HG02973 (cell line): ENCODE measurements around the gene ZNF469.
"Not testable (repeated sequence)": the region's sequence is repeated elsewhere in the genome, so short reads cannot be mapped to it uniquely, and the experiment has no call there.

Source experiments
- ATAC-seq: cut with Tn5 transposase; IDR thresholded peaks from one replicate; pipeline ENCODE4 v1.9.1; 2021; ENCODE audit warnings: moderate library complexity; ENCODE audit not compliant: unreplicated experiment

The ZNF469 gene

GRCh38 chr16:88356727-88357199 is 26.0 kb upstream of the ZNF469 start:
- ATAC-seq = no peak

- ATAC-seq = no peak
Measured at GRCh38 chr16:88357317-88358022, 25.3 kb upstream of the ZNF469 start.

GRCh38 chr16:88358023-88358420 is 24.7 kb upstream of the ZNF469 start:
- no peak for ATAC-seq

GRCh38 chr16:88359008-88359407 is 23.8 kb upstream of the ZNF469 start:
- no peak for ATAC-seq

GRCh38 chr16:88360401-88360800 is 22.4 kb upstream of the ZNF469 start:
- ATAC-seq = not testable (repeated sequence)

GRCh38 chr16:88360999-88361398 is 21.8 kb upstream of the ZNF469 start:
- no peak for ATAC-seq

GRCh38 chr16:88361775-88362174 is 21.0 kb upstream of the ZNF469 start:
- ATAC-seq = no peak

GRCh38 chr16:88363239-88363891 is 19.4 kb upstream of the ZNF469 start:
- no peak for ATAC-seq

GRCh38 chr16:88365244-88365865 is 17.4 kb upstream of the ZNF469 start:
- ATAC-seq = no peak

- no peak for ATAC-seq
Measured at GRCh38 chr16:88366032-88366703, 16.6 kb upstream of the ZNF469 start.

- ATAC-seq = no peak
Measured at GRCh38 chr16:88366704-88367047, 16.1 kb upstream of the ZNF469 start.

- no peak for ATAC-seq
Measured at GRCh38 chr16:88367560-88367959, 15.2 kb upstream of the ZNF469 start.

GRCh38 chr16:88368036-88368435 is 14.7 kb upstream of the ZNF469 start:
- ATAC-seq = no peak

- no peak for ATAC-seq
Measured at GRCh38 chr16:88368994-88369393, 13.8 kb upstream of the ZNF469 start.

- ATAC-seq = no peak
Measured at GRCh38 chr16:88369447-88370008, 13.2 kb upstream of the ZNF469 start.

- no peak for ATAC-seq
Measured at GRCh38 chr16:88370365-88370764, 12.4 kb upstream of the ZNF469 start.

GRCh38 chr16:88372522-88372921 is 10.2 kb upstream of the ZNF469 start:
- no peak for ATAC-seq

- no peak for ATAC-seq
Measured at GRCh38 chr16:88373211-88373610, 9.5 kb upstream of the ZNF469 start.

GRCh38 chr16:88373927-88374492 is 8.7 kb upstream of the ZNF469 start:
- ATAC-seq = no peak

GRCh38 chr16:88374736-88375135 is 8.0 kb upstream of the ZNF469 start:
- ATAC-seq = no peak
